ENCODE results near the gene SLC5A12.

SLC5A12 gene

DNA sequence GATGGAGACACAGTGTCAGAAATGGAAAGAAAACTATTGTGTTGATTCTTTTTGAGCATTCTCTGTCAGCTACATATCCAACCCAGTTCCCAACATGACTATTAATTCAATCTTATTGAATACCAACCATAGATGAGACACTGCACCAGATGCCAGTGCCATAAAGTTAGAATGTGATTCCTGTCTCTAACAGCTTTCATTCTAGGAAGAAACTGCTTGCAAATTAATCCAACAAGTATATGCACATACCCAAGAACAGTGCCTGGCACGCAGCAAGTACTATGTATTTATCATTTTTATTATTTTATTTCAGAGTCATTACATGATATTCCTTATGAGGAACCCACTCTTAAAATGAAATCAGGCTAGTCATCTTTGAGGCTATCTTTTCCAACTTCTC lies 34.5 kb downstream of the SLC5A12 start:
- DNase-seq (ENCODE audit: low spot score), result no peak
- in situ Hi-C loops (cut with MboI; ENCODE audit: low pct_unique_long_range_greater_than_20kb, low sequenced_read_pairs, unreplicated experiment), result no loop called here
- TF ChIP-seq, protein P1, sequence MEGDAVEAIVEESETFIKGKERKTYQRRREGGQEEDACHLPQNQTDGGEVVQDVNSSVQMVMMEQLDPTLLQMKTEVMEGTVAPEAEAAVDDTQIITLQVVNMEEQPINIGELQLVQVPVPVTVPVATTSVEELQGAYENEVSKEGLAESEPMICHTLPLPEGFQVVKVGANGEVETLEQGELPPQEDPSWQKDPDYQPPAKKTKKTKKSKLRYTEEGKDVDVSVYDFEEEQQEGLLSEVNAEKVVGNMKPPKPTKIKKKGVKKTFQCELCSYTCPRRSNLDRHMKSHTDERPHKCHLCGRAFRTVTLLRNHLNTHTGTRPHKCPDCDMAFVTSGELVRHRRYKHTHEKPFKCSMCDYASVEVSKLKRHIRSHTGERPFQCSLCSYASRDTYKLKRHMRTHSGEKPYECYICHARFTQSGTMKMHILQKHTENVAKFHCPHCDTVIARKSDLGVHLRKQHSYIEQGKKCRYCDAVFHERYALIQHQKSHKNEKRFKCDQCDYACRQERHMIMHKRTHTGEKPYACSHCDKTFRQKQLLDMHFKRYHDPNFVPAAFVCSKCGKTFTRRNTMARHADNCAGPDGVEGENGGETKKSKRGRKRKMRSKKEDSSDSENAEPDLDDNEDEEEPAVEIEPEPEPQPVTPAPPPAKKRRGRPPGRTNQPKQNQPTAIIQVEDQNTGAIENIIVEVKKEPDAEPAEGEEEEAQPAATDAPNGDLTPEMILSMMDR (IDR thresholded peaks at IDR 0.05; ENCODE audit: extremely low read depth, insufficient read depth, missing control alignments), result no peak

DNA sequence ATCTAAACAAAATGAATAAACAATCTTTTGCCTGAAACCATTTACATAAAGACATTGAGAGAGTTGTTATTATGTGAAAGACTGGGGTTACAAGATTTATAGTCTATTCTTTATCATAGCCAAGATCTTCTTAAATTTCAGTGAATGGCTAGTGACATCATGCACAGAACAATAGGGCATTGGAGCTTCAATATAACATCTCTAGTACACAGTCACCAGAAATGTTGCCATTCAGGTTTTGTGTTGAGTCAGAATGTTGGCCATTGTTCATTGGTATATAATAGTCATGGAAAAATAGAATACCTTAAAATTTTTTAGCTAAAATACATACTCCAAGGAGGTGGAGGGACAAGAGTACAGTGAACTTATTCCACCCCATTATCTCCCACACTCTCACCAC lies 44.3 kb downstream of the SLC5A12 start:
- in situ Hi-C loops (cut with MboI; ENCODE audit: low pct_unique_long_range_greater_than_20kb, low sequenced_read_pairs, unreplicated experiment), result no loop called here
- TF ChIP-seq, protein P1 (IDR thresholded peaks at IDR 0.05; ENCODE audit: extremely low read depth, insufficient read depth, missing control alignments), result no peak
- DNase-seq (ENCODE audit: low spot score), result no peak

DNA sequence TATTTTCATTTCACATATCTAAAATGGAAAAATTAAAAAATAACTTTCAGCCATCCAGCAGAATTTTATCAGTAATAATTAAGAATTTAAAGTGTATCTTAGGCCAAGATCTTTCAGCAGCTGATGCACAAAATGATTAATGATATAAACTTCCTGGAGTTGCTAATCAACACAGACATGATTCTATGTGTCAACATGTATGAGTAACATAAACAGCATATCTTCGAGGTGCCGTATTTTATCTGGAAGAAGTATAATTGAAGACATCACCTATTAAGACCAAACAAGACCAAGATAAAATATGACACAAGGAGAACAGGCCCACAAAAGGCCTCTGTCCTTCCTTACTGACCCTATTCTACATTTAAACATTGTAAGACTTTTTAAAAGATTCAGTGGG lies 45.2 kb downstream of the SLC5A12 start:
- TF ChIP-seq, protein P1 (IDR thresholded peaks at IDR 0.05; ENCODE audit: extremely low read depth, insufficient read depth, missing control alignments), result no peak
- no peak for DNase-seq (ENCODE audit: low spot score)
- in situ Hi-C loops (cut with MboI; ENCODE audit: low pct_unique_long_range_greater_than_20kb, low sequenced_read_pairs, unreplicated experiment), result no loop called here

DNA sequence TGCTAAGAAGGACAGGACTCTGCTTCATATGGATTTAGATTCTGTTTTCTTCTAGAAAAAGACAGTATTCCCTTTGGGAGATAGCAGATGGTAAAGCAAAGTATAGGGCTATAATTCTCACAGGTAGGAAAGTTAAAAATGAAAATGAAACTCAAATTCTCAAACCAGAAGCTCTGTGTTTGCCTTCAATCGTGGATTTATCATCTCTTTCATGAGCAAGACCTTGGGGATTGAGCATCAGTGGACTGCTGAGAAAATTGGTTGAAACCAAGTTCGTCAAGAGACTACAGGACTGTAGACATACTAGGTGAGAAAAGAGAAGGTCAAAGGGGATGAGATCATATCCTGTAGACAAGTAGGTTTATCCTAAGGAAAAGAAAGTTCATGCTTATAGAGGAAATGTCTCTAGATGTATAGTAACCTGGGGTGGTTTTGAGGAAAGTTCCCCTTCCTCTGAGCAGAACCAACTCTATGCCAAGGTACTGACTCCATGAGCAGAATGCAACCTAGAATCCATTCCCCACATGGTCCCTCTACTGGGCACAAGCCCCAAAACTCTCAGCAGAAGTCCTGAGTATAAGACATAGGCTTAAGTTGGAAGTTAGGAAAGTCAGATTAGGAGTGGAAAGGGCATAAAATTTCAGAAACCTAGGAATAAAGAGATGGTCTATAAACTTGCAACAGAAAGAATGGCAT lies 46.5 kb downstream of the SLC5A12 start:
- in situ Hi-C loops (cut with MboI; ENCODE audit: low pct_unique_long_range_greater_than_20kb, low sequenced_read_pairs, unreplicated experiment), result no loop called here
- DNase-seq (ENCODE audit: low spot score), result no peak
- TF ChIP-seq, protein P1 (IDR thresholded peaks at IDR 0.05; ENCODE audit: extremely low read depth, insufficient read depth, missing control alignments), result no peak

DNA sequence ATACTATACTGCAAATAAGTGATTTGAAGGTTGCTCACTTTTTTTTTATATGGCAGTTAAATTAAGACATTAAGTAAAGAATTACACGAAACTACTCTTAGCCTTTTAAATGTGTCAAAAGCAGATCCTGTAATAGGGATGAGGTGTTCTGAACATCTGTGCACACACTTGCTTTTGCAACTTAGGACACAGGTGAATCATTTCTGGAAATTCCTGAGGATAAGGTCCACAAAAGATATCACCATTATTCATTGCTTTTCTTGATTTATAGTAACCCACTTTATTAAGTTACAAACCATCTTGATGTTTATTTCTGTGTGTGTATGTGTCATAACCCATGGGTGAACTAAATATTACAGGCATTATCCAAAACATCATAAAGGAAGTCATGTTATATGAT lies 55.9 kb downstream of the SLC5A12 start:
- in situ Hi-C loops (cut with MboI; ENCODE audit: low pct_unique_long_range_greater_than_20kb, low sequenced_read_pairs, unreplicated experiment), result no loop called here
- DNase-seq (ENCODE audit: low spot score), result no peak
- TF ChIP-seq, protein P1 (IDR thresholded peaks at IDR 0.05; ENCODE audit: extremely low read depth, insufficient read depth, missing control alignments), result no peak

DNA sequence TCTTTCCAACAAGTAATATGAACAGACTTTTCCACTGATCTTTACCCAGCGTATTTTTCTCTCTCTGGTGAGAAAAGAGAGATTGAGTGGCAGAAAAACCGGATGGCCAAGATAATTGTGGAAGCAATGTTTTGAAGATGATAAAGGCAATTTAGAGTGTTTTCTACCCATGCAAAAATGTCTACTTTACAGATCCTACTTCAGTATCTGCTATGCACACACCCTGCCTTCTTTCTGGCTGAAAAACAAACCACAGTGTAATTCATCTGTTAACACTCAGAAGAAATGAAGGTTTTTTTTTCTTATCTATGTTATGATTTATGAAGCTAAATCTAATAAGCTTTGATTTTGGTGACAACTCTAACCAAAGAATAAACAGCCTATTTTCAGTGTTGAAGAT lies 56.8 kb downstream of the SLC5A12 start:
- TF ChIP-seq, protein P1 (IDR thresholded peaks at IDR 0.05; ENCODE audit: extremely low read depth, insufficient read depth, missing control alignments), result no peak
- no peak for DNase-seq (ENCODE audit: low spot score)
- in situ Hi-C loops (cut with MboI; ENCODE audit: low pct_unique_long_range_greater_than_20kb, low sequenced_read_pairs, unreplicated experiment), result no loop called here
